ENCODE data around the gene LAMA5. TPM values are rescaled to one million over a fixed set of nuclear protein-coding genes. Genes with fewer than 3 reads are reported as not detected.

LAMA5 gene
- total RNA-seq, 1 donor from 2014 or later, result 35.0 TPM

DNA sequence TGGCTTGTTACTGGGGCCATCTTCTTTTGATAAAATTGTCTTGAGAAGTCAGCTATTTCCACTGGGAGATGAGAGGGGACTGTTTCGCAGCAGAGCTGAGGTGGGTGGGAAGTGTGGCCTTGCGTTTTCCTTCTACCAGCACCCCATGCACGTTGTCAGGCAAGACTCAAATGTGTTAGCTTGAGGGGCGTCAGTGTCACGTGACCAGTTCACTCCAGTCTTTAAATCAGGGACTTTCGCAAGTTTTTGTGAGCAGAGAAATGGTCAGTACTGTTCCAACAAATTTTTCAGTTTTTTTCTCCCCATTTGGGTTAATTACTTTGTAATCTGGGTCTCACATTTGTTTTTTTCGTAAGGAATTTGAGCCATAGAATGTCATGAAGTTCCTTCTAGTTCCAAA lies 85.0 kb downstream of the LAMA5 start:
- TF ChIP-seq, protein P1, sequence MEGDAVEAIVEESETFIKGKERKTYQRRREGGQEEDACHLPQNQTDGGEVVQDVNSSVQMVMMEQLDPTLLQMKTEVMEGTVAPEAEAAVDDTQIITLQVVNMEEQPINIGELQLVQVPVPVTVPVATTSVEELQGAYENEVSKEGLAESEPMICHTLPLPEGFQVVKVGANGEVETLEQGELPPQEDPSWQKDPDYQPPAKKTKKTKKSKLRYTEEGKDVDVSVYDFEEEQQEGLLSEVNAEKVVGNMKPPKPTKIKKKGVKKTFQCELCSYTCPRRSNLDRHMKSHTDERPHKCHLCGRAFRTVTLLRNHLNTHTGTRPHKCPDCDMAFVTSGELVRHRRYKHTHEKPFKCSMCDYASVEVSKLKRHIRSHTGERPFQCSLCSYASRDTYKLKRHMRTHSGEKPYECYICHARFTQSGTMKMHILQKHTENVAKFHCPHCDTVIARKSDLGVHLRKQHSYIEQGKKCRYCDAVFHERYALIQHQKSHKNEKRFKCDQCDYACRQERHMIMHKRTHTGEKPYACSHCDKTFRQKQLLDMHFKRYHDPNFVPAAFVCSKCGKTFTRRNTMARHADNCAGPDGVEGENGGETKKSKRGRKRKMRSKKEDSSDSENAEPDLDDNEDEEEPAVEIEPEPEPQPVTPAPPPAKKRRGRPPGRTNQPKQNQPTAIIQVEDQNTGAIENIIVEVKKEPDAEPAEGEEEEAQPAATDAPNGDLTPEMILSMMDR (conservative IDR thresholded peaks at IDR 0.05), result no peak

DNA sequence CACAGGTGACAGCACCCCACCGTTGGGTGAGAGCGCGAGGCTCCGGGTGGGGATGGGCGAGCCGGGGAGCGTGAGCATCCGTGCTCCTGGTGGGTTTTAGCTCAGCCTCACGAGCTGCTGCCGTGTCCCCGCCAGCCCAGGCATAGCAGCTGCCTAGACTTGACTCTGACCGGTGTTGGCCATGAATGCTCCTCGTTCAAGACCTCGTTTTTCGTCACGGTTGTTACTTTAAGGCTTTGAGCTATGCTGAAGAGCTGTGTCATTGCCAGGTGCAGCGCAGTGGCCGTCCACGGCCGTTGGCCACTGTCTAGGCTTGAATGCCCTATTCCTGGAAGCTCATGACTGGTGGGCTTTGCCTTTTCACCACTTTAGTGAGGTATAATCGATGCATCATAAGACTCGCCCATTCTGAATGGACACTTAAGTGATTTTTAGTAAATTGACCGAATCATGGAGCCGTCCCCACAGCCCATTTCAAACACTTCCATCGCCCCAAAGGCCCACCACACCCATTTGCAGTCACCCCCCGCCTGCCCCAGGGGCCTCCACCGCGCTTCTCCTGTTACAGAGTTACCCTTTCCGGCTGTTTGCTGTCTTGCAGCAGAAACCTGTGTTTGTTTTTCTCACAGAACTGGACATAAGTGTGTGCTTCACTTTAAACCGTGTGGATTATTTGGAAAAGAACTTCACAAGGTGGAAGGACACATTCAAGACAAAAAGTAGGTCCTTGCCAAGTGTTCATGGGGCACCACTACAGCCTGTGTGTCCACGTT lies 85.8 kb downstream of the LAMA5 start:
- no peak overlapping the region for H3K4me3 Mint-ChIP-seq
- peaks cover 3% of the 10 kb centered on the region for H3K36me3 Mint-ChIP-seq (ENCODE audit: low read depth)
- no peaks in the 10 kb centered on the region for H3K27me3 Mint-ChIP-seq (ENCODE audit: low read depth)
- peak overlapping the region; percentile 43 for H3K27ac Mint-ChIP-seq (ENCODE audit: unreplicated experiment)
- no peaks in the 10 kb centered on the region for H3K9me3 Mint-ChIP-seq
- TF ChIP-seq, protein P1 (conservative IDR thresholded peaks at IDR 0.05), result no peak
- no peak for DNase-seq (ENCODE audit: low read depth, low spot score)
- H3K4me1 Mint-ChIP-seq, result no peaks in the 10 kb centered on the region

More for the DNA sequence above, 85.0 kb downstream of the LAMA5 start:
- Mint-ChIP-seq H3K4me1 (no peaks in the 10 kb centered on the region), H3K4me3 (no peak overlapping the region), H3K27me3 (ENCODE audit: low read depth) (no peaks in the 10 kb centered on the region), H3K27ac (ENCODE audit: unreplicated experiment) (no peak overlapping the region), H3K36me3 (ENCODE audit: low read depth) (peaks cover 3% of the 10 kb centered on the region), H3K9me3 (no peaks in the 10 kb centered on the region)
- DNase-seq (ENCODE audit: low read depth, low spot score), result no peak

DNA sequence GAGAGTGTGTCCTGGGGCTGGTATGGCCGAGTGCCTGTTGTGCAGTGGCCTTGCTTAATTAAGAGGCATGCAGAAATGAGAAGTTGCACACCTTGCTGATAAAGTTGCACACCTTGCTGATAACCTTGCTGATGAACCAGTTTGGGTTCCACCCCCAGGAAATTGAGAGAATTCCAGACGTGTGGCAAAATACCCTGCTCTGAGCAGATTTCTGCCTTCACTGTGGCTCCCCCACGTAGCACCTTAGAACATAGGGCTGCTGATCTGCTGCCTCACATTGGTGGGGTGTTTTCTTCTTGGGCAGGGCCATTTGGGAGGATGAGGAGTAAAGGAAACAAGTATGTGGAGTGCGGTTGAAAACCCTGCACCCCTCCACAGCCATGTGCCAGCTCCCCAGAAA lies 86.8 kb downstream of the LAMA5 start:
- no peak for DNase-seq (ENCODE audit: low read depth, low spot score)
- no peaks in the 10 kb centered on the region for H3K9me3 Mint-ChIP-seq
- H3K27me3 Mint-ChIP-seq (ENCODE audit: low read depth), result no peaks in the 10 kb centered on the region
- no peak overlapping the region for H3K27ac Mint-ChIP-seq (ENCODE audit: unreplicated experiment)
- H3K36me3 Mint-ChIP-seq (ENCODE audit: low read depth), result peaks cover 3% of the 10 kb centered on the region
- no peaks in the 10 kb centered on the region for H3K4me1 Mint-ChIP-seq
- TF ChIP-seq, protein P1 (conservative IDR thresholded peaks at IDR 0.05), result no peak
- no peak overlapping the region for H3K4me3 Mint-ChIP-seq

DNA sequence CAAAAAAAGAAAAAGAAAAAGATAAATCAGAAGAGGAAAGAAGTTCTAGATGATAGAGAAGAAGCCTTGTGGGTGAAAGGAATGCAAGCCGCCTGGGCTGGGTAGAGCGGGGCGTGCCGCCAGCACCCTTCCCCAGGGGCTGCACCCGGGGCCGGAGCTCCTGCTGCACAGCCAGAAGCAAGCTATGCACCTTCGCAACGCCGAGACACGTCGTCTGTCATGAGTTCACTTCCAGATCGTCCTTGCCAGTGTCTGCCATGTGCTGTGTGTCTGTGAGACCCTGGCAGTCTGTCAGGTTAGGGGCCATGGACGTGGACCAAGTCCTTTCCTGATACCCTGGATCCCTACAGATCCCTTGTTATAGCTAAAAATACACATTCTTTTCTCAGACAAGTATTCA lies 89.9 kb downstream of the LAMA5 start:
- peaks cover 3% of the 10 kb centered on the region for H3K36me3 Mint-ChIP-seq (ENCODE audit: low read depth)
- H3K9me3 Mint-ChIP-seq, result no peaks in the 10 kb centered on the region
- H3K4me1 Mint-ChIP-seq, result no peaks in the 10 kb centered on the region
- H3K4me3 Mint-ChIP-seq, result no peak overlapping the region
- DNase-seq (ENCODE audit: low read depth, low spot score), result no peak
- no peaks in the 10 kb centered on the region for H3K27me3 Mint-ChIP-seq (ENCODE audit: low read depth)
- TF ChIP-seq, protein P1 (conservative IDR thresholded peaks at IDR 0.05), result no peak
- no peak overlapping the region for H3K27ac Mint-ChIP-seq (ENCODE audit: unreplicated experiment)

DNA sequence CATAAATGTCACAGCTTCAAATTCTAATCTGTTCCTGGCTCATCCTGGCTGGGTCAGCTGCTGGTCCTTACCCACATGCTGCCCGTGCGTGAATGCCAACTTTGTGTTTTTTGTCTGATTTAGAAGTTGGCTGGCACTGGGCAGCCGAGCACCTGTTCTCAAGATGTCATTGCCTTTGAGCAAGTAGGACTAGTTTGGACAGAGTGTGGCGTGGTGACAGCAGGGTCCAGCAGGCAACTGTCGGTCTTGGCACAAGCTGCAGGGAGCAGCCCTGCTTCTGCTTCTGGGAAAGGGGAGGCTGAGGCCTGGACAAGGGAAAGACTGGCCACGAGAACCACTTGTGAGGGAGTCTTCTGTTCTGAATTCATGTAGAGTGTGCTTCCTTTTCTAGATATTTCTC lies 90.7 kb downstream of the LAMA5 start:
- no peak for DNase-seq (ENCODE audit: low read depth, low spot score)
- Mint-ChIP-seq H3K27me3 (ENCODE audit: low read depth) (no peaks in the 10 kb centered on the region), H3K27ac (ENCODE audit: unreplicated experiment) (no peak overlapping the region), H3K36me3 (ENCODE audit: low read depth) (peaks cover under 1% of the 10 kb centered on the region), H3K4me3 (no peak overlapping the region), H3K4me1 (no peaks in the 10 kb centered on the region), H3K9me3 (no peaks in the 10 kb centered on the region)
- TF ChIP-seq, protein P1 (conservative IDR thresholded peaks at IDR 0.05), result no peak
